ENCODE results near the gene MUCL3. TPM values are rescaled to one million over a fixed set of nuclear protein-coding genes. Genes with fewer than 3 reads are reported as not detected.

The MUCL3 gene
- total RNA-seq, 4 donors from 2014 or later, result 0.18 TPM; not detected in 3

Small RNA genes lying within 50 kb of the gene (small RNA-seq; reads per million reads assigned to genes)
- 0 reads per million in 2 donors for gene RF00019

Other genes with a start within 250 kb of the MUCL3 start
- gene NRM, start 250.0 kb upstream of the MUCL3 start, total RNA-seq, result 1 to 10 TPM in 2 of 4 donors, not detected in 2; 2.0 to 2.7 TPM
- 10 to 100 TPM in 3 of 4 donors, 1 to 10 TPM in 1; 7.5 to 51.2 (median 19.4) TPM for gene MDC1, start 223.7 kb upstream of the MUCL3 start, total RNA-seq
- 100 to 1,000 TPM in 1 of 4 donors, 10 to 100 TPM in 3; 69.9 to 188 (median 95.6) TPM for gene TUBB, start 220.6 kb upstream of the MUCL3 start, total RNA-seq
- 100 to 1,000 TPM in 2 of 4 donors, 10 to 100 TPM in 2; 74.1 to 151 (median 100) TPM for gene FLOT1, start 198.3 kb upstream of the MUCL3 start, total RNA-seq
- gene IER3, start 196.4 kb upstream of the MUCL3 start, total RNA-seq, result 10 to 100 TPM in 3 of 4 donors, 1 to 10 TPM in 1; 6.7 to 16.4 (median 13.2) TPM
- 100 to 1,000 TPM in 3 of 4 donors, 10 to 100 TPM in 1; 70.1 to 166 (median 143) TPM for gene DDR1, start 56.5 kb upstream of the MUCL3 start, total RNA-seq
- 10 to 100 TPM; 10.7 to 21.3 (median 17.0) TPM for gene GTF2H4, start 32.8 kb upstream of the MUCL3 start, total RNA-seq
- gene VARS2, start 26.7 kb upstream of the MUCL3 start, total RNA-seq, result 10 to 100 TPM; 24.2 to 40.0 (median 31.1) TPM
- not detected for gene SFTA2, start 8.8 kb upstream of the MUCL3 start, total RNA-seq
- gene MUC21, start 42.7 kb downstream of the MUCL3 start, total RNA-seq, result not detected
- gene MUC22, start 69.5 kb downstream of the MUCL3 start, total RNA-seq, result not detected
- gene C6orf15, start 171.6 kb downstream of the MUCL3 start, total RNA-seq, result not detected
- 10 to 100 TPM in 2 of 4 donors, 1 to 10 TPM in 1, not detected in 1; 6.5 to 26.5 (median 22.0) TPM for gene PSORS1C1, start 173.8 kb downstream of the MUCL3 start, total RNA-seq
- under 1 TPM in 1 of 4 donors, not detected in 3; 0.54 TPM for gene CDSN, start 179.5 kb downstream of the MUCL3 start, total RNA-seq
- gene PSORS1C2, start 198.1 kb downstream of the MUCL3 start, total RNA-seq, result not detected
- gene CCHCR1, start 216.8 kb downstream of the MUCL3 start, total RNA-seq, result 10 to 100 TPM; 28.3 to 86.6 (median 36.2) TPM
- 10 to 100 TPM in 1 of 4 donors, 1 to 10 TPM in 3; 4.0 to 28.9 (median 7.1) TPM for gene TCF19, start 217.6 kb downstream of the MUCL3 start, total RNA-seq
- 100 to 1,000 TPM in 1 of 4 donors, 10 to 100 TPM in 3; 14.9 to 121 (median 45.0) TPM for gene POU5F1, start 229.7 kb downstream of the MUCL3 start, total RNA-seq